Measurements from ENCODE around the gene GLP1R.

- no peak for TF ChIP-seq EZH2 (IDR thresholded peaks at IDR 0.05)
- TF ChIP-seq, protein P1, sequence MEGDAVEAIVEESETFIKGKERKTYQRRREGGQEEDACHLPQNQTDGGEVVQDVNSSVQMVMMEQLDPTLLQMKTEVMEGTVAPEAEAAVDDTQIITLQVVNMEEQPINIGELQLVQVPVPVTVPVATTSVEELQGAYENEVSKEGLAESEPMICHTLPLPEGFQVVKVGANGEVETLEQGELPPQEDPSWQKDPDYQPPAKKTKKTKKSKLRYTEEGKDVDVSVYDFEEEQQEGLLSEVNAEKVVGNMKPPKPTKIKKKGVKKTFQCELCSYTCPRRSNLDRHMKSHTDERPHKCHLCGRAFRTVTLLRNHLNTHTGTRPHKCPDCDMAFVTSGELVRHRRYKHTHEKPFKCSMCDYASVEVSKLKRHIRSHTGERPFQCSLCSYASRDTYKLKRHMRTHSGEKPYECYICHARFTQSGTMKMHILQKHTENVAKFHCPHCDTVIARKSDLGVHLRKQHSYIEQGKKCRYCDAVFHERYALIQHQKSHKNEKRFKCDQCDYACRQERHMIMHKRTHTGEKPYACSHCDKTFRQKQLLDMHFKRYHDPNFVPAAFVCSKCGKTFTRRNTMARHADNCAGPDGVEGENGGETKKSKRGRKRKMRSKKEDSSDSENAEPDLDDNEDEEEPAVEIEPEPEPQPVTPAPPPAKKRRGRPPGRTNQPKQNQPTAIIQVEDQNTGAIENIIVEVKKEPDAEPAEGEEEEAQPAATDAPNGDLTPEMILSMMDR (IDR thresholded peaks at IDR 0.05 in 2 of 3, conservative IDR thresholded peaks at IDR 0.05 in 1 of 3; ENCODE audit: borderline replicate concordance in 1 of 3, insufficient read depth in 1 of 3, low read depth in 2 of 3, low read length in 2 of 3): no peak
- TF ChIP-seq YY1 (IDR thresholded peaks at IDR 0.05; ENCODE audit: extremely low read depth, insufficient replicate concordance, low read depth, low read length): no peak
- no peak for TF ChIP-seq ATF3 (IDR thresholded peaks at IDR 0.05)
- no peak for TF ChIP-seq POLR2A (IDR thresholded peaks at IDR 0.05; ENCODE audit: borderline replicate concordance, extremely low read depth, insufficient read depth, insufficient read length)
- TF ChIP-seq JUND (IDR thresholded peaks at IDR 0.05): no peak
- TF ChIP-seq EGR1 (IDR thresholded peaks at IDR 0.05; ENCODE audit: low read depth): no peak
- TF ChIP-seq POLR2AphosphoS5 (IDR thresholded peaks at IDR 0.05; ENCODE audit: low read depth, low read length): no peak
- TF ChIP-seq SRF (IDR thresholded peaks at IDR 0.05; ENCODE audit: low read depth): no peak
- TF ChIP-seq EZH2phosphoT487 (IDR thresholded peaks at IDR 0.05; ENCODE audit: borderline replicate concordance): no peak
- TF ChIP-seq, protein P2, sequence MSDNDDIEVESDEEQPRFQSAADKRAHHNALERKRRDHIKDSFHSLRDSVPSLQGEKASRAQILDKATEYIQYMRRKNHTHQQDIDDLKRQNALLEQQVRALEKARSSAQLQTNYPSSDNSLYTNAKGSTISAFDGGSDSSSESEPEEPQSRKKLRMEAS (IDR thresholded peaks at IDR 0.05): no peak
- TF ChIP-seq, protein P3, sequence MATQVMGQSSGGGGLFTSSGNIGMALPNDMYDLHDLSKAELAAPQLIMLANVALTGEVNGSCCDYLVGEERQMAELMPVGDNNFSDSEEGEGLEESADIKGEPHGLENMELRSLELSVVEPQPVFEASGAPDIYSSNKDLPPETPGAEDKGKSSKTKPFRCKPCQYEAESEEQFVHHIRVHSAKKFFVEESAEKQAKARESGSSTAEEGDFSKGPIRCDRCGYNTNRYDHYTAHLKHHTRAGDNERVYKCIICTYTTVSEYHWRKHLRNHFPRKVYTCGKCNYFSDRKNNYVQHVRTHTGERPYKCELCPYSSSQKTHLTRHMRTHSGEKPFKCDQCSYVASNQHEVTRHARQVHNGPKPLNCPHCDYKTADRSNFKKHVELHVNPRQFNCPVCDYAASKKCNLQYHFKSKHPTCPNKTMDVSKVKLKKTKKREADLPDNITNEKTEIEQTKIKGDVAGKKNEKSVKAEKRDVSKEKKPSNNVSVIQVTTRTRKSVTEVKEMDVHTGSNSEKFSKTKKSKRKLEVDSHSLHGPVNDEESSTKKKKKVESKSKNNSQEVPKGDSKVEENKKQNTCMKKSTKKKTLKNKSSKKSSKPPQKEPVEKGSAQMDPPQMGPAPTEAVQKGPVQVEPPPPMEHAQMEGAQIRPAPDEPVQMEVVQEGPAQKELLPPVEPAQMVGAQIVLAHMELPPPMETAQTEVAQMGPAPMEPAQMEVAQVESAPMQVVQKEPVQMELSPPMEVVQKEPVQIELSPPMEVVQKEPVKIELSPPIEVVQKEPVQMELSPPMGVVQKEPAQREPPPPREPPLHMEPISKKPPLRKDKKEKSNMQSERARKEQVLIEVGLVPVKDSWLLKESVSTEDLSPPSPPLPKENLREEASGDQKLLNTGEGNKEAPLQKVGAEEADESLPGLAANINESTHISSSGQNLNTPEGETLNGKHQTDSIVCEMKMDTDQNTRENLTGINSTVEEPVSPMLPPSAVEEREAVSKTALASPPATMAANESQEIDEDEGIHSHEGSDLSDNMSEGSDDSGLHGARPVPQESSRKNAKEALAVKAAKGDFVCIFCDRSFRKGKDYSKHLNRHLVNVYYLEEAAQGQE (IDR thresholded peaks at IDR 0.05; ENCODE audit: low read depth): no peak
These were observed 43.8 kb upstream of the GLP1R start for GRCh38 chr6:39004801-39005200.
